GM21390 (cell line): ENCODE data around the gene POLR1A.

ENCODE experiments used
- ATAC-seq: cut with Tn5 transposase; IDR thresholded peaks from one replicate; pipeline ENCODE4 v1.9.1; 2021; ENCODE audit not compliant: unreplicated experiment

Gene POLR1A

GRCh38 chr2:85984788-85985187 lies 120.9 kb downstream of the POLR1A start:
- no peak for ATAC-seq

GRCh38 chr2:85983766-85984165 lies 121.9 kb downstream of the POLR1A start:
- no peak for ATAC-seq

GRCh38 chr2:85981579-85982247 lies 124.0 kb downstream of the POLR1A start:
- no peak for ATAC-seq

- no peak for ATAC-seq
Observed at GRCh38 chr2:85978883-85979780, 126.6 kb downstream of the POLR1A start.

- ATAC-seq: no peak
Observed at GRCh38 chr2:85976106-85976920, 129.4 kb downstream of the POLR1A start.

GRCh38 chr2:85975581-85975980 lies 130.1 kb downstream of the POLR1A start:
- ATAC-seq: no peak

- no peak for ATAC-seq
Observed at GRCh38 chr2:85974390-85974789, 131.3 kb downstream of the POLR1A start.

GRCh38 chr2:85972355-85972754 lies 133.3 kb downstream of the POLR1A start:
- no peak for ATAC-seq

GRCh38 chr2:85971366-85971765 lies 134.3 kb downstream of the POLR1A start:
- ATAC-seq: no peak
